HG03175 (cell line): Measurements from ENCODE around the gene LSM4.

Experiments used
- ATAC-seq: cut with Tn5 transposase; IDR thresholded peaks from one replicate; pipeline ENCODE4 v1.9.1; 2021; ENCODE audit warnings: mild to moderate bottlenecking, moderate library complexity; ENCODE audit not compliant: unreplicated experiment

LSM4 gene

DNA sequence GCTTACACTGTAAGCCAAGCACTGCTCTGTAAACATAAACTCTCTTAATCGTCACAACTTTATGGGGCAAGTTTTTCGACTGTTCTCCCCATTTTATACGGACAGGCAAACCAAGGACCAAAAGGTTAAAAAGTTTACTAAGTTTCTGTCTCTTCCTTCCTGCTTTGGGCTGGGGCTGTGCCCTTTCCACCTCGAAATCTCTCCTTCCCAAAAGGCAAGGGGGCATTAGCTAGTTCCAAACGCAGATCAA lies 43.7 kb downstream of the LSM4 start:
- no peak for ATAC-seq

- no peak for ATAC-seq
Observed at GRCh38 chr19:18278521-18279265, 44.2 kb downstream of the LSM4 start.

DNA sequence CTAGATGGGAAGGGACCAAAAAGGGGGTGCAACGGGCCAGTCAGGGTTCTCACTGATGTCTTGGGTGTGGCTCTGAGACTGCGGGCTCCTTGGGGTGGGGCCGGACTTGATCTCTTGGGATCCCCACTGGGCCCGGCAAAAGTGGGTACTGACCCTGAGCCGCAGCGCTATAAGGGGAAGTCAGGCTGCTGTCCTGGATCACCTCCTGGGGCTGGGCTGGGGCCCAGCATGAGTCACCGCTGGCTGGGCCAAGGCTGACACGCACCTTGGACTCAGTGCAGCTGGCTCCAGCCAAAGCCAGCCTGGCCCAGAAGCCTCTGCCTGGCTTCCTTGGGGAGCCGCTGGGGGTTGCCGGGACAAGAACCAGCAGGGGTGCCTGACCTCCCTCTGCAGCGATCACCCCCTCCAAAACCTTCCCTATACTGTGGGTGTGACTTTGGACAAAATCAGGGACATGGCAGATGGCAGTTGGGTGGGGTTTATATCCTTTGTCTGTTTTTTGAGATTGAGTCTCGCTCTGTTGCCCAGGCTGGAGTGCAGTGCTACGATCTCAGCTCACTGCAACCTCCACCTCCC lies 48.0 kb downstream of the LSM4 start:
- no peak for ATAC-seq

DNA sequence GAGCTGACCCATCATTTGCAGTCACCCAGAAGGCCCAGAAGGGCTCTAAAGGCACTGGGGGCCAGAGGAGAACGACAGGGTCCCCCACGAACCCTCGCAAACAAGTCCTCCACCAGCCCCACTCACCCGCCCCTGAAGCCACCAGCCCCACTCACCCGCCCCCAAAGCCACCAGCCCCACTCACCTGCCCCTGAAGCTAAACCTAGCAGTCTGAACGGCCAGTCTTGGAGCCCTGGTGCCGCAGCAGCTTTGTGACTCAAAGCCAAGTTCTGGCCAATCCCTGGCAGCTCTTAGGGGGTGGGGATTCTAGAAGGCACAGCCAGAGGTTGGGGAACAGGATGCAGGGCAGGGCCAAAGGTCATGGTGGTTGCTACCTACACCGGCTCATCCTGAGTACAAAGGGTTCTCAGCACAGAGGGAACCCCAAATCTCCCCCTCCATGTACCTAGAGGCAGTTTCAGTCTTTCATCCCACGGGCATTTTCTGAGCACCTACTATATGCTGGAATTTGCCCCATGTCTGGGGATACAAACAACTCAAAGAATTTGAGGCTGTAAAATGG lies 48.6 kb downstream of the LSM4 start, which contains the start of gene IQCN:
Gene IQCN (minus strand): TSS at position 234 of the 562 bp plus-strand sequence. CDS start 4,974 bp downstream, outside the sequence.
- no peak for ATAC-seq

GRCh38 chr19:18273561-18274218 lies 49.2 kb downstream of the LSM4 start:
- ATAC-seq, result no peak

DNA sequence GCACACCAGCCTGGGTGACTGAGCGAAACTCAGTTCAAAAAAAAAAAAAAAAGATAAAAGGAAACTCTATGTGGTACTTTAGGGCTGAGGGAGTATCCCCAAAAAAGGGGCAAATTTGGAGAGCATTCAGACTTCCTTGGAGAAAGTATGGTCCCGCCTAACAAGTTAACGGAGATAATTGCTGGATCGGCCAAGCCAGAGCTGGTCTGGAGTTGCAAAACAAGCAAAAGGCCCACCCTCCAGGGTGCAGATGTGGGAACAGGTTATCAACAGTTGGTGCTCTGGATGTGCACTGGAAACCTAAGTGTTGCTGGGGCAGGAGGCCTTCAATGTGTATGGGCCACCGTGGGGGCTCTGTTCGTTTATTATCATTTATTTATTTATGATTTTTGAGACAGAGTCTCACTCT lies 51.4 kb downstream of the LSM4 start:
- no peak for ATAC-seq

- ATAC-seq, result no peak
Observed at GRCh38 chr19:18270326-18270725, 52.5 kb downstream of the LSM4 start.

- no peak for ATAC-seq
Observed at GRCh38 chr19:18269070-18269723, 53.7 kb downstream of the LSM4 start.

GRCh38 chr19:18266771-18267686 lies 55.8 kb downstream of the LSM4 start:
- no peak for ATAC-seq

DNA sequence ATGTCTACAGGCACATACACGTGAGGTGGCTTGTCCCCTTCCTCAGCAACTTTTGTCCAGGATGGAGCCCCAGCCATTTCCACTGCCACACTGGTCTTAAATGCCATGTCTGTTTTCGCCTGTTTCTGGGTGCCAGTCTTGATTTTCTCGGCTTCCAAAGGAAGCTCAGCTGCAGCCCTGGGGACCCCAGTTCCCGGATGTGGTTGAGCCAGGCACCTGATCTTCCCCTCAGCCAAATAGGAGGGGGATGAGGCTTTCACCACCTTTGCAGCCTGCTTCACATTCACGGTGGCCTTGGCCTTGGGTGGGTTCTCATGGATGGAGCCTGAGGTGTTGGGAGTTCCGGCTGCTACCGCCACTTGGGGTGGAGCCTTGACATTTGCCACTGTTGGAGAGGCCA lies 57.3 kb downstream of the LSM4 start:
- ATAC-seq, result no peak

- ATAC-seq, result no peak
Observed at GRCh38 chr19:18264971-18265540, 57.8 kb downstream of the LSM4 start.

- no peak for ATAC-seq
Observed at GRCh38 chr19:18264137-18264854, 58.6 kb downstream of the LSM4 start.

GRCh38 chr19:18263324-18264136 lies 59.3 kb downstream of the LSM4 start:
- no peak for ATAC-seq

DNA sequence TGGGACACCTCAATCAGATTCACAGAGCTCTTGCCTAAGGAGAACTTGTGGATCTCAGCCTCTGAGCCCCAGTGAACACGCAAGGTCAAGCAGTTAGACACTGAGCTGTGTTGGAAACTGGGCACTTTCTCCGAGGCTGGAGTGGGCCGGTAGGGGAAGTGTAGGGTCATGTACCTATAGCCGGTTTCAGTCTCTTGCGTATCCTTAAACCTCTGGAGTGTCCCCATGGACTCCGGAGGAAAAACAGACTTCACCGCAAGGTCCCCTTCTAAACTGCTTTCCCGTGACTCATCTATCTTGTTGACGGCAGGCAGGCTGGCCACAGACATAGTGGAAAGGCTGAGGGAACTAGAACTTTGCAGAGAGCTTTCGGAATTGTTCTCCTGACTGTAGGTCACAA lies 60.0 kb downstream of the LSM4 start:
- ATAC-seq, result no peak

GRCh38 chr19:18262144-18262543 lies 60.7 kb downstream of the LSM4 start:
- ATAC-seq, result no peak

- ATAC-seq, result no peak
Observed at GRCh38 chr19:18261474-18261873, 61.4 kb downstream of the LSM4 start.

DNA sequence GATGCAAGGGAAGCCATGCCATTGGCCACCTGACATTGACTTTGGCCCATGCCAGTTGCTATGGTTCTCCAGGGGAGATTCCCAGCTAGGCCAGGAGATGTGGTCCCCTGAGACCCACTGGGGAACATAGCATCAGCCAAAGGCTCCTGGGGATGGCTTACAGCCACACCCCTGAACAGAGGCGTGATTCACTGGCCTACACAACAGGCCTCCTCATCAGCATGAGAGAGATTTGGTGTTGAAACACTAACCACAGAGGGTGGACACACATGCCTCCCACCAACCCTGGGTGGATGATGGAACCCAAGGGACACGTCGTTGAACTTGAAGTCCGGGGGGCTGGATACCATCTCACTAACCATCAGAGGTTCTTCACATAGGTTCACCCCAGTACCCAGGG lies 63.0 kb downstream of the LSM4 start:
- ATAC-seq, result no peak
